HG03064 (cell line): Measurements from ENCODE around the gene ALKBH6.
"Not testable (repeated sequence)": the region's sequence is repeated elsewhere in the genome, so short reads cannot be mapped to it uniquely, and the experiment has no call there.

Experiments
- ATAC-seq: cut with Tn5 transposase; IDR thresholded peaks from one replicate; pipeline ENCODE4 v1.9.1; 2021; ENCODE audit warnings: low read depth; ENCODE audit not compliant: unreplicated experiment

The ALKBH6 gene

GRCh38 chr19:35993923-35994598, 20.0 kb downstream of the ALKBH6 start:
- no peak for ATAC-seq

DNA sequence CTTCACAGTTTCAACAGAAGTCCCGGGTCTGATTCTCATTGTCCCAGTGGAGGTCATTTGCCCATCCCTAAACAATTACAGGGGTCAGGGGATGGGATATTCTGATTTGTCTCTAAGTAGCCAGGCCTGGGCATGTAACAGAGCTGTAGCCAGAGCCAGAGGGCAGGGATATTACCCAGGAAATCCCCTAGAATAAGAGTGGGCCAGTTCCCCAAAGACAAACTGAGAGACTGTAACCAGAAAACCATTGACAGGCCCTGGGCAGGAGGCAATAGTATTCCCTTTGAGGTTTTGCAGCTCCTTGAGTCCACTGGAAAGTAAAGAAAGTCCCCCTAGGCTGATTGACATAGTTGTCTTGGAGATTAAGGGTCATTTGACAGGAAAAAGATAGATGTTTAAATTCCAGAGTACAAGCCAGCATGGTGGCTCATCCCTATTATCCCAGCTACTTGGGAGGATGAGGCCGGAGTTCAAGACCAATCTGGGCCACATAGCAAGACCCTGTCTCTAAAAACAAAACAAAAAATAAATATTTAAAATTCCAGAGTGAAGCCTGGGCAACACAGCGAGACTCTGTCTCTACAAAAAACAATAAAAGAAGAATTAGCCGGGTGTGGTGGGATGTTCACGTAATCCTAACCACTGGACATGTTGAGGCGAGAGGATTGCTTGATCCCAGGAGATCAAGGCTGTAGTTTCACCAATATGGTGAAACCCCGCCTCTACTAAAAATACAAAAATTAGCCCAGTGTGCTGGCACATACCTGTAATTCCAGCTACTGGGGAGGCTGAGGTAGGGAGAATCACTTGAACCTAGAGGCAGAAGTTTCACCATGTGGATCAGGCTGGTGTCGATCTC, 20.9 kb downstream of the ALKBH6 start:
- ATAC-seq = no peak

DNA sequence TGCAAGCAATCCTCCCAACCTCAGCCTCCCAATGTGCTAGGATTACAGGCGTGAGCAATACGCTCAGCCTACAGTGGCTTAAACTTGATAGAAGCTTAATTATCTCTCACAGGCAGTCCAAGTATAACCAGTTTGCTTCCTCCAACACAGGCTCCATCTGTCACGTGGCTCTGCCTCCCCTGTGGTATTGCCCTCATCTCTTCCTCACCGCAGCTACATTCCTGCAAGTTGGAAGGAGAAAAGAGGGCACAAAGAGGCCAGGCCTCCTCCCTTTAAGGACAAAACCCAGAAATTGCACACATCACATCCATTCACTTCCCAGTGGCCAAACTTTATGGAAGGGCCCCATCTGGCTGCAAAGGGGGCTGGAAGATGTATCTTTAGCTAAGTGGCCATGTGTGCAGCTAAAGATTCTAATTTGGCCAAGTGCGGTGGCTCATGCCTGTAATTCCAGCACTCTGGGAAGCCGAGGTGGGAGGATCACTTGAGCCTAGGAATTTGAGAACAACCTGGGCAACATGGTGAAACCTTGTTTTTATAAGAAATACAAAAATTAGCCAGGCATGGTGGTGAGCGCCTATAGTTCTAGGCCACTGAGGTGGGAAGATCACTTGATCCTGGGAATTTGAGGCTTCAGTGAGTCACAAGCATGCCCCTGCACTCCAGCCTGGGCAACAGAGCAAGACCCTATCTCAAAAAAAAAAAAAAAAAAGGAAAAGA, 22.1 kb downstream of the ALKBH6 start:
- ATAC-seq = no peak

DNA sequence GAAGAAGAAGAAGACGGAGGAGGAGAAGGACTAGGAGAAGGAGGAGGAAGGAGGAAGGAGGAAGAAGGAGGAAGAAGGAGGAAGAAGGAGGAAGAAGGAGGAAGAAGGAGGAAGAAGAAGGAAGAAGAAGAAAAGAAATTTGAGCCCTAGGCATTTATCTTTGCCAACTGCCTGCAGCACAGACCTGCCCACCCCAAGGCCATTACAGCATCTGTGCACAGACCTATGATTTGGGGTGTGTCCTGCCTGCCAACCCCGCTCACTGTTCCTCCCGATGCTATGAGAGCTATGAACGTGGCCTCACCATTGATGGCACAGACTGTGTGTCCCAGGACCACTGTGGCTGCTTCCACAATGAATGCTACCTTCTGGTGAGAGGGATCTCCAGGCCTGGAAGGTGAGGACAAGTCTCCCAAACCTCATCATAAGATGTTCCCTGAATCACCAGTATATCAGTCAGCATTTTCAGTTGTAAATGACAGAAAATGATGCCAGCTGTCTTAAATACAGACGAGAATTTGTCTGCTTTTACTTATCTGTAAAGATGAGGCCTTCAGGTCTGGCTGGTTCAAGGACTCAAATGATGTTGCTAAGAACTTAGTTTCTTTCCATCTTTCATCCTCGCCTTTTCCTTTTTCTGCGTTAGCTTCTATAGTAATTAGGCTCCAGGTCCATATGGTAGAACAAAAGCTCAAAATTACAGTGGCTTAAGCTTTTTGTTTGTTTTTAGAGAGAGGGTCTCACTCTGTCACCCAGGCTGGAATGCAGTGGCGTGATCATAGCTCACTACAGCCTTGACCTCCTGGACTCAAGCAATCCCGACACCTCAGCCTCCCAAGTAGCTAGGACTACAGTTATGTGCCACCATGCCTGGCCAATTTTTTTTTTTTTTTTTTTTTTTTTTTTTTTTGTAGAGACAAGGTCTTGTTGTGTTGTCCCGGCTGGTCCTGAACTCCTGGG, 23.0 kb downstream of the ALKBH6 start:
- ATAC-seq = no peak

GRCh38 chr19:35990156-35990555, 23.9 kb downstream of the ALKBH6 start:
- no peak for ATAC-seq

DNA sequence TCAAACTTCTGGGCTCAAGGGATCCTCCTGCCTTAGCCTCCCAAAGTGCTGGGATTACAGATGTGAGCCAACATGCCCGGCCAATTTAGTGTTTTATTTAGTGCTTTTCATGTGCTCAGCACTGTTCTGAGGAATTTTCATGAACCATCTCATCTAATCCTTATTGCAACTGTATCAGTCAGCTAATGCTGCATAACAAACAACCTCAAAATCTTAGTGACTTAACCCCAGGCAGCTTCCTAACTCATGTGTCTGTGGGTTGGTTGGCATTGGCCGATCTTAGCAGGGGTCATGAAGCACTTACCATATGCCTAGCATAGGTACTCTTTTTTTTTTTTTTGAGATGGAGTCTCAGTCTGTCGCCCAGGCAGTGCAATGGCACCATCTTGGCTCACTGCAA, 25.2 kb downstream of the ALKBH6 start:
- ATAC-seq = no peak

DNA sequence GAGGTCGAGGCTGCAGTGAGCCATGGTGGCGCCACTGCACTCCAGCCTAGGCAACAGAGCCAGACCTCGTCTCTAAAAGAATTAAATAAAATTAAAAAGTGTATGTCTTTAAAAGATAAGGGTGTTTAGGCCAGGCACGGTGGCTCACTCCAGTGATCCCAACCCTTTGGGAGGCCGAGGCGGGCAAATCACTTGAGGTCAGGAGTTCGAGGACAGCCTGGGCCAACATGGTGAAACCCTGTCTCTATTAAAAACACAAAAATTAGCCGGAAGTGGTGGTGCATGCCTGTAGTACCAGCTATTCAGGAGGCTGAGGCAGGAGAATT, 26.5 kb downstream of the ALKBH6 start:
- no peak for ATAC-seq

DNA sequence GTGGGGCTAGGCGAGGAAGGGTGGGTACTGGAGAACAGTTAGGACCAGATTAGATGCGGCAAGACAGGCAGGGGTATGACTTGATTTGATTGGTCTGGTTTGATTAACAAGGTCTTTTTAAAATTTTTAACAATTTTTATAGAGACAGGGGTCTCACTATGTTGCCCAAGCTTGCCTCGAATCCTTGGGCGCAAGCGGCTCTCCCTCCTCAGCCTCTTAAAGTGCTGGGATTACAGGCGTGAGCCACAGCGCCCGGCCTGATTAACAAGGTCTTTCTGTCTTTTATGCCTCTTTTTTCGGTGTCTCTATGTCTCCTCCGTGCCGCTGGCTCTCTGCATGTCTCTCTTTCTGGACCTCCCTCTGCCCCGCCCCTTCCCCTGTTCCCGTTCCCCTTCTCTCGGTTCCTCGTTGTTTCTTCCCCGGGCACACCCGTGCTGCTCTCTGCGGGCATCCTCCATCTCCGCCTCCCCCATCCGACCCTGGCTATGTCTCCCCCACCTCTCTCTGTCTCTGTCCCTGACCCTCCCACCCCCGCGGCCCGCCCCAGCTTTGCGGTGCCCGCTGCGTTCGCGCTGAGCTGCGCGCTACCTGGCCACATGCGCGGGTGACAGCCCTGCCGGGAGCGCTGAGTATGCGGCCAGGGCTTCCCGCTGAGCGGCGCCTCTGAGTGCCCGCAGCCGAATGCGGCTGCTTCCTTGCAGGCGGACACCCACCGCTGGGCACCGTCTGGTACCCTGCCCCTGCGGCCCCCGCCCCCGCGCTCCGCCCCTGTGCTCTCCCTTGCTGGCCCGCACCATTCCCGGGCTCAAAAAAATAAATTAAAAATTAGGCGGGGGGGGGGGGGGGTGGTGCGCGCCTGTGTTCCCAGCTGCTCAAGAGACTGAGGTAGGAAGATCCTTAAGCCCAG, 27.1 kb downstream of the ALKBH6 start:
- no peak for ATAC-seq

GRCh38 chr19:35986111-35986510, 27.9 kb downstream of the ALKBH6 start:
- no peak for ATAC-seq

- ATAC-seq = no peak
Observed at GRCh38 chr19:35983177-35983576, 30.8 kb downstream of the ALKBH6 start.

GRCh38 chr19:35980997-35981396, 33.0 kb downstream of the ALKBH6 start:
- ATAC-seq = not testable (repeated sequence)

DNA sequence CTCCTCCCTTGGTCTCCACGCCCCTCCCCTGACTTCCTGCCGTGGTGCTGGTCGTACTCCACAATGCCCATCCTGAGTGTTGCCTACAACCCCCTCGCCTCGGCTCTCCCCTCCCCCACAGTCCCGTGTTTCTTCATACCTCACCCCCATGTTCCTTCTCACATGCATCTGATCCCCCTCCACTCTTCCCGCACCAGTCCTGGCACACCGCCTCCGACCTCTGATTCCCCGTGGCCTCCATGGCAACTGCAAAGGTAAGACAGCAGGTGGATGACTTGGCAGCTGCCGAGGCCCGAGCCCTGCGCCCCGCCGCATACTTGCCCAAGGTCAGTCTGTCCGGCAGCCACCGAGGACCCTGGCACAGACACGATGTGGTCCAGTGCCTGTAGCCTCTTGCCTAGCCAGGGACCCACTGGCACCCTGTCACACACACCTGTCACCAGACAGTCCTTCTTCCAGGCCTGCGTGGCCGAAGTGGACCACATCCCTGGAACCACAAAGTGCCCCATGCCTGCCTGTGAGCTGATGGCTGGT, 35.1 kb downstream of the ALKBH6 start:
- no peak for ATAC-seq

DNA sequence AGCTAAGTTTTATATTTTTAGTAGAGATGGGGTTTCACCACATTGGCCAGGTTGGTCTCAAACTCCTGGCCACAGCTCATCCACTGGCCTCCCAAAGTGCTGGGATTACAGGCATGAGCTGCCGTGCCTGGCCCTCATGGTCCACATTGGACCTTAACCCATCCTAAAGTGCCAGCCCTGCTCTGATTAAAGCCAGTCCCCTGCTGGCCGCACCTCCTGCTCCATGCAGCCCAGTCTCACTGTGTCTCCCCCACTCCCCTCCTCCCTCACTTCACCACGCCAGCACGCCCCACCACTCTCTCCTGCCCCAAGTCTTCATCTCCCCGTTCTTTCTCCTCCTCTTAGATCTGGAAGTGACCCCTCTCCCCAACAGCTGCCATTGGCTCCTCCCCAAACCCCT, 35.7 kb downstream of the ALKBH6 start:
- ATAC-seq = no peak

DNA sequence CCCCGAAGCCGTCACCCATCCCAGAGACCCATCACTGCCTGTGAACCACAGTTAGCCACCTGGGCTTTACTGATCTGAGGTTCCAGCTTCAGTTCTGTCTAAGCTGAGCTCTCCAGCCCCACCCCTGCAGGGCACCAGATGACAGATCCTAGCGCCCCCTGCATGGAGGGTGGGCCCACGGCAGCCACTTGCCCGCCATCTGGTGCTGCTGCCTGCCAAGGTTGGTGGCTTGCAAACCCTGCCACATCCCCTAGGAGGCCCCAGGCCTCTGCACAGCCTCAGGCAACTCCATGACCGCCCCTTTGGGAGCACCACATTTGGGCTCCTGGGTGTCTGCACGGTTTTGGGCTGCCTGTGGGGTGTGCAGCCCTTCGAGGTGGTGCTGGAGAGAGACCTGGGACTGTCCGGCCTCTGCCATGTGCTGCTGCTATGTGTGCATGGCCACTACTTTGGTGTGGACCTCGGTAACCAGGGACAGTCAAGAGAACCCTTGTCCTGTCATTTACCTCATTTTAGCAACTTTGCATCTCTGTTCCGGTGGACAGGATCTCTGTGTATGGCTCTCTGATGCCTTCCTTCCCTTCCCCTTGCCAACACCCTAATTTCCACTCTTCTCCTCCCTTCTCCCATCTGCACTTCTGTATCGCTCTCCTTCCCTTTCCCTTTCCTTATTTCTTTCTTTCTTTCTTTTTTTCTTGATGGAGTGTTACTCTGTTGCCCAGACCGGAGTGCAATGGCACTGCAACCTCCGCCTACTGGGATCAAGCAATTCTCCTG, 36.4 kb downstream of the ALKBH6 start:
- ATAC-seq = no peak

- no peak for ATAC-seq
Observed at GRCh38 chr19:35975608-35976214, 38.3 kb downstream of the ALKBH6 start.

DNA sequence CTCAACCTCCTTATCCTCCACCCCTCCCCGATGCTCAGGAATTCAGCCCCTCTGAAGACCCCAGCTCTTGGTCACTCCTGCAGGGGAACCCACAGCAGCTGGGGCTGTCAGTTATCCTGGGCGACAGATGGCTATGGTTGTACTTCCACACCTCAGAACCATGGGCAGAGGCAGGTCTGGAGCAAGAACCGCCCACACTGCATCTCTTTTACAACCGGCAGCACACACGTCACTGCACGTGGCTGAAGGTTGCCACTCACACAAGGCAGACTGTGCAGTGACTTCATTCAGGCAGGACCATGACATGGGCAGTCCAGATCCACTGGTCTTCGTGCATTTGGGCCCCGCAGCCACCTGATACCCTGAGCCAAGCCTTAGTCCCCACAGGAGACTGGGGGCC, 40.5 kb downstream of the ALKBH6 start:
- no peak for ATAC-seq

- no peak for ATAC-seq
Observed at GRCh38 chr19:35966771-35967170, 47.2 kb downstream of the ALKBH6 start.

DNA sequence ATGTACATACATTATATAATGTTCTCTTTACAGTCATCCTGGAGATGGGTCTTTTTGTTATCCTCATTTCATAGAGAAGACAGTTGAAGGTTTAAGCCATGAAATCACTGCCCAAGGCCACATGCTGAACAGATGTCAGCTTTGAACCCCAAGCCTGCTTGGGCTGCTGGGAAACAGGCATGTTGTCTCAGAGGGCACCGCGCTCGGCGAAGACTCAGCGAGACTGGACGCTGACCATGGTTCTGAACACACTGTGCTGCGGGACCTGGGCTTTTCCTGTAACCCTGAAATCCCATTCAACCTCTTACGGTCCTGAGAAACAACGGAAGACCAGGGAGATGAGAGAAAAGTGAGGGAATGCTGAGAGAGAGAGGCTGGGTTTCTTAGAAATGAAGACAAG, 50.5 kb downstream of the ALKBH6 start:
- ATAC-seq = no peak
